Endothelial cell of umbilical vein (primary cell): ENCODE results near the gene DMRTB1.

Experiments used
- EZH2 ChIP-seq: IDR thresholded peaks from 2 replicates; pipeline ENCODE4 v1.6.1; 2012; ENCODE audit warnings: borderline replicate concordance, low read depth, mild to moderate bottlenecking, moderate library complexity, low read length, inconsistent platforms; ENCODE audit not compliant: severe bottlenecking
- POLR2A ChIP-seq: IDR thresholded peaks from 2 replicates; pipeline ENCODE4 v1.6.1; 2012; ENCODE audit warnings: low read depth, mild to moderate bottlenecking, control low read depth, low read length
- POLR2AphosphoS5 ChIP-seq: IDR thresholded peaks from 2 replicates; pipeline ENCODE4 v1.6.1; 2012; ENCODE audit warnings: low read depth, mild to moderate bottlenecking, control low read depth, low read length, moderate library complexity; ENCODE audit not compliant: insufficient read depth
- TF ChIP-seq, protein P1 (sequence below), 2 donors: IDR thresholded peaks; 1 replicate in 1 of 2; 2 replicates in 1 of 2; pipeline ENCODE4 v1.5.1; 2011; ENCODE audit warnings: low read length in 2 of 2, mild to moderate bottlenecking in 2 of 2, moderate library complexity in 2 of 2, control low read depth in 1 of 2, inconsistent platforms in 1 of 2, low read depth in 1 of 2; ENCODE audit not compliant: insufficient read depth in 1 of 2; ENCODE audit errors: extremely low read depth in 1 of 2
- TF ChIP-seq, protein P2 (sequence below): IDR thresholded peaks from 2 replicates; pipeline ENCODE4 v1.6.1; 2011; ENCODE audit not compliant: insufficient read depth, insufficient read length

DNA sequence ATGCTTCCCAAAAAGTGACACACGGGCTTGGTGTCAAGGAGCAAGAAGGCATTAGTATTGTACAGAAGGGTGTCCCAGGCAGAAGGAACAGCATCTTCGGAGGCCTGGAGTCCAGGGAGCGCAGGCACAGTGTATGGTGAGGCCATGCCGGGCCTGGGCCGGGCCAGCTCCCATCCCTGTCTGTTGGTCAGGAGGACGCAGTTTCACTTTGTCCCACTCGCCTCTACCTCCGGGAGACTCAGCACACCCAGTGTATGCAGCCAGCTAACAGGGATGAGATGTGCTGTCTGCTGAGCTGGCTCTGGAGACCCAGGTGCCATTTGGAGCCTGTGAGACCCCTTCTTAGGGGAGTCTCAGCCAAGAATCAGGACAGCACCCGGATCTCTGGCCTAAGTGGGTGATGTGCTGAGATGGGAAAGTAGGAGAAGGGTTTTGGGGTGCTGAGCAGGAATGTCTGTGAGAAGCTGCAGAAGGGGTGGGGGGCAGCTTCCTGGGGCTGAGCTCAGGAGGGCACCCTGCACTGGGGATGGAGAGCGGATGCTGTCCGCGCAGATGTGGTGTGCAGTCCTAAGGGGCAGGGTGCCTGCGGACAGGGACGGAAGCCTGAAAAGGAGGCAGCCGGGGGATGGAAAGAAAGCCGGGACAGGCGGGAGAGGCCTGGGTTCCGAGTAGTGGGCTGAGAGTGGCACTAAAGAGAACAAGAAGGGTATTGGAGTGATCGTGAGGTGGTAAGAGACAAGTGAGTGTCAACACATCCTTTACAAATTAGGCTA lies 25.7 kb downstream of the DMRTB1 start:
- TF ChIP-seq, protein P1, sequence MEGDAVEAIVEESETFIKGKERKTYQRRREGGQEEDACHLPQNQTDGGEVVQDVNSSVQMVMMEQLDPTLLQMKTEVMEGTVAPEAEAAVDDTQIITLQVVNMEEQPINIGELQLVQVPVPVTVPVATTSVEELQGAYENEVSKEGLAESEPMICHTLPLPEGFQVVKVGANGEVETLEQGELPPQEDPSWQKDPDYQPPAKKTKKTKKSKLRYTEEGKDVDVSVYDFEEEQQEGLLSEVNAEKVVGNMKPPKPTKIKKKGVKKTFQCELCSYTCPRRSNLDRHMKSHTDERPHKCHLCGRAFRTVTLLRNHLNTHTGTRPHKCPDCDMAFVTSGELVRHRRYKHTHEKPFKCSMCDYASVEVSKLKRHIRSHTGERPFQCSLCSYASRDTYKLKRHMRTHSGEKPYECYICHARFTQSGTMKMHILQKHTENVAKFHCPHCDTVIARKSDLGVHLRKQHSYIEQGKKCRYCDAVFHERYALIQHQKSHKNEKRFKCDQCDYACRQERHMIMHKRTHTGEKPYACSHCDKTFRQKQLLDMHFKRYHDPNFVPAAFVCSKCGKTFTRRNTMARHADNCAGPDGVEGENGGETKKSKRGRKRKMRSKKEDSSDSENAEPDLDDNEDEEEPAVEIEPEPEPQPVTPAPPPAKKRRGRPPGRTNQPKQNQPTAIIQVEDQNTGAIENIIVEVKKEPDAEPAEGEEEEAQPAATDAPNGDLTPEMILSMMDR (IDR thresholded peaks at IDR 0.05; ENCODE audit: extremely low read depth in 1 of 2, insufficient read depth in 1 of 2, low read depth in 1 of 2, low read length in 2 of 2) = no peak
- TF ChIP-seq POLR2AphosphoS5 = no peak
- no peak for TF ChIP-seq EZH2
- TF ChIP-seq POLR2A = no peak
- TF ChIP-seq, protein P2, sequence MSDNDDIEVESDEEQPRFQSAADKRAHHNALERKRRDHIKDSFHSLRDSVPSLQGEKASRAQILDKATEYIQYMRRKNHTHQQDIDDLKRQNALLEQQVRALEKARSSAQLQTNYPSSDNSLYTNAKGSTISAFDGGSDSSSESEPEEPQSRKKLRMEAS = no peak
